ENCODE results near the gene CDKL2.

GRCh38 chr4:75549019-75549418, 81.3 kb downstream of the CDKL2 start:
- TF ChIP-seq CTCF (IDR thresholded peaks at IDR 0.05) (no peak), EZH2 (IDR thresholded peaks at IDR 0.05; ENCODE audit: borderline replicate concordance, insufficient read depth, low read depth, low read length, poor library complexity, severe bottlenecking) (no peak)

Measured in B cell (primary cell).